A549 treated with dexamethasone at 1 μM for 4 hours (cell line): ENCODE data around the gene PLEKHG1. TPM values are rescaled to one million over a fixed set of nuclear protein-coding genes. Genes with fewer than 3 reads are reported as not detected.

Source experiments
- total RNA-seq: library from RNA; stranded (reverse); fragments of 200-300 nt; extraction: Qiagen RNA extraction; gene quantifications from 5 replicates; pipeline ENCODE4 v1.2.3, GENCODE V29; 2022

The PLEKHG1 gene
- total RNA-seq: 0.39 to 0.75 TPM (median 0.65 TPM) in 5 replicates

DNA sequence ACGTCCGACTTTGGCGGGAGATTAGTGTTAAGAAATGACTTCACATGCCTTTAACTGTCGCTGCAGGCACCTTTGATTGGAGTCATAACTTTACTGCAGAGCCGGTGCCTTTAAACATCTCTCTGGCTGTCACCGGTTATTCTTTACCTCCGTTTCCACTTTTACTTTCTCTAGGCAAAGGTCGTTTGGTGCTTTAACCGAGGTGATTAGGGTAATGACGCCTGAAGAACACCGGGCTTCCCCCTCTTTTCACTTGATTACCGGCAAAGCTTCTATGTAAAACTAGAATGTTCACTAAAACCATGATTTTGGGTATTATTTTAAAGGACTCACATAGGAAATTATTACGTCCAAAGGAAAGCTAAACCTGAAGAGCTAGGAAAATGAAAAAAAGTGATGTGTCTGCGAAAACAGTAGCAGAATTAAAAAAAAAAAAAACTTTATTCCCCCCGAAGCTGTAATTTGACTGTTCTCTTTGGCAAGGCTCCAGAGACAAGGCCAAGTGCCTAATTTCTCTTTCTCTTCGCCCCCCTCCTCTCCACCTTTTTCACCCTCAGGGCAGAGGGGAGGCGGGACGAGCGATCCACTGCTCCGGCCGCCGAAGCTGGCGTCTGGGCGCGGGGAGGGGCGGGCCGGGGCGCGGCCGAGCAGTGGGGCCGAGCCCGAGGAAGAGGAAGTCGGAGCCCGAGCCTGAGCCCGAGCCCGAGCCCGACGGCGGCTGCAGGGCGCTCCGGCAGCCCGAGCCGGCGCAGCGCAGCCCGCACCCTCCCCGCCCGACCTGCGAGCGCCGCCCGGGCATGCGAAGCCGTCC lies at the start of gene PLEKHG1:
Gene PLEKHG1 (plus strand): TSS at position 687 of the 811 bp plus-strand sequence. CDS start 133,797 bp downstream, outside the sequence.

Other genes starting within 250 kb of the PLEKHG1 start
- 0.01 to 0.18 TPM (median 0.07 TPM) in 4 of 5 replicates, not detected in the other for gene IYD, start 230.9 kb upstream of the PLEKHG1 start, total RNA-seq